HL-60 (cell line): ENCODE data around the gene OAS2.

Experiments used
- CTCF ChIP-seq: IDR thresholded peaks from one replicate; pipeline ENCODE4 v1.5.1; 2011; ENCODE audit warnings: low read length, control low read depth, inconsistent platforms; ENCODE audit not compliant: insufficient read depth
- GABPA ChIP-seq: IDR thresholded peaks from 2 replicates; pipeline ENCODE4 v1.6.1; 2012; ENCODE audit warnings: low read depth
- REST ChIP-seq: IDR thresholded peaks from 2 replicates; pipeline ENCODE4 v1.6.1; 2012; ENCODE audit warnings: low read depth; ENCODE audit not compliant: insufficient replicate concordance

- TF ChIP-seq GABPA = no peak
- no peak for TF ChIP-seq CTCF
- TF ChIP-seq REST = no peak
These were observed 17.2 kb upstream of the OAS2 start for GRCh38 chr12:112961074-112961473.
